OCI-LY7 (cell line): ENCODE results near the gene BABAM1. TPM values are rescaled to one million over a fixed set of nuclear protein-coding genes. Genes with fewer than 3 reads are reported as not detected.

Experiments
- BruUV-seq: library from RNA; stranded (reverse); fragments of 400-500 nt; replicated peaks from 2 replicates; lab custom pipeline; 2021; lab: Mats Ljungman, UMichigan
- CTCF ChIA-PET: fragments of 300-600 bp; sonication (Branson Sonifier 250); formaldehyde crosslinking; loops from one replicate; lab custom pipeline; 2022; ENCODE audit warnings: antibody characterized with exemption; ENCODE audit not compliant: unreplicated experiment; lab: Charles Lee
- POLR2A ChIA-PET: fragments of 300-600 bp; sonication (Branson Sonifier 250); formaldehyde crosslinking; loops from one replicate; lab custom pipeline; 2022; ENCODE audit warnings: antibody characterized with exemption; lab: Charles Lee
- DNase-seq: peaks from one replicate; pipeline ENCODE4 v3.0.0-alpha.2; 2015; ENCODE audit warnings: low spot score
- H2AFZ ChIP-seq: fragments of 200-600 bp; sonication (generic), shearing (Covaris generic); 2 replicates; pipeline ENCODE4 v1.6.1; 2014; ENCODE audit warnings: mild to moderate bottlenecking, antibody characterized with exemption, low read length, moderate library complexity
- H3K27ac ChIP-seq: fragments of 200-600 bp; sonication (generic); 2 replicates; pipeline ENCODE4 v1.5.1; 2014; ENCODE audit warnings: mixed run types, low read depth, mild to moderate bottlenecking, moderate library complexity, low read length, inconsistent platforms; ENCODE audit not compliant: poor library complexity, severe bottlenecking
- H3K36me3 ChIP-seq: fragments of 200-600 bp; sonication (generic); 2 replicates; pipeline ENCODE4 v1.6.1; 2014; ENCODE audit warnings: mild to moderate bottlenecking, antibody characterized with exemption, low read length, moderate library complexity, mixed read lengths; ENCODE audit not compliant: insufficient read depth
- H3K4me1 ChIP-seq: fragments of 200-600 bp; sonication (generic); 2 replicates; pipeline ENCODE4 v1.5.1; 2014; ENCODE audit warnings: mild to moderate bottlenecking, low read length; ENCODE audit not compliant: insufficient read depth, poor library complexity, severe bottlenecking
- H3K4me2 ChIP-seq: fragments of 200-600 bp; sonication (generic); 2 replicates; pipeline ENCODE4 v1.6.1; 2014; ENCODE audit warnings: mild to moderate bottlenecking, low read length
- H3K4me3 ChIP-seq: fragments of 200-600 bp; sonication (generic); 2 replicates; pipeline ENCODE4 v1.5.1; 2014; ENCODE audit warnings: mild to moderate bottlenecking, low read depth, low read length; ENCODE audit not compliant: poor library complexity, severe bottlenecking
- H3K79me2 ChIP-seq: fragments of 200-600 bp; sonication (generic); 2 replicates; pipeline ENCODE4 v1.6.1; 2016; ENCODE audit warnings: low read depth, mild to moderate bottlenecking, low read length, moderate library complexity, mixed read lengths; ENCODE audit not compliant: insufficient read depth
- H3K9me2 ChIP-seq: fragments of 200-600 bp; sonication (generic); 2 replicates; pipeline ENCODE4 v1.6.1; 2016; ENCODE audit warnings: mild to moderate bottlenecking, low read length, mixed read lengths; ENCODE audit not compliant: insufficient read depth
- H3K9me3 ChIP-seq: fragments of 200-600 bp; sonication (generic); 2 replicates; pipeline ENCODE4 v1.6.1; 2014; ENCODE audit warnings: mild to moderate bottlenecking, mixed run types, low read length, mixed read lengths
- H4K20me1 ChIP-seq: fragments of 200-600 bp; sonication (generic); 2 replicates; pipeline ENCODE4 v1.6.1; 2014; ENCODE audit warnings: mild to moderate bottlenecking, antibody characterized with exemption, low read length, moderate library complexity, mixed read lengths; ENCODE audit not compliant: insufficient read depth
- EZH2phosphoT487 ChIP-seq: fragments of 200-600 bp; sonication (generic); IDR thresholded peaks from 2 replicates; pipeline ENCODE4 v1.6.1; 2018; ENCODE audit warnings: low read depth, borderline replicate concordance, mild to moderate bottlenecking, mixed run types, antibody characterized with exemption, low read length, moderate library complexity, mixed read lengths
- intact Hi-C: fragments of 100-400 bp; cut with micrococcal nuclease; formaldehyde crosslinking; loops from one replicate; pipeline ENCODE4 v1.10.0; 2022; ENCODE audit not compliant: unreplicated experiment
- total RNA-seq, 2 experiments: library from RNA; depleted of rRNA in 1 of 2; stranded (reverse); fragments of >200 nt in 1 of 2; shearing (Covaris generic) in 1 of 2; gene quantifications; 2 replicates each; pipeline ENCODE4 v1.2.3, GENCODE V29; 2014 to 2022
- TF ChIP-seq, protein P1 (sequence below): fragments of 200-600 bp; sonication (generic); conservative IDR thresholded peaks from 2 replicates; pipeline ENCODE4 v1.5.1; 2014; ENCODE audit warnings: mild to moderate bottlenecking, antibody characterized with exemption, low read length, moderate library complexity, mixed read lengths

The BABAM1 gene
- total RNA-seq, 2 experiments from 2014 or later = 79.0 to 118 TPM

- intact Hi-C loops = no loop called here
- Histone ChIP-seq H3K9me3 (no peaks in the 10 kb centered on the region), H3K4me1 (peaks cover 35% of the 10 kb centered on the region), H3K36me3 (peaks cover 16% of the 10 kb centered on the region), H3K4me2 (peak overlapping the region; percentile 95), H3K27ac (peak overlapping the region; percentile 36), H2AFZ (no peak overlapping the region; the same call in 1 of the 2 replicates), H4K20me1 (no peaks in the 10 kb centered on the region), H3K4me3 (peak overlapping the region; percentile 74), H3K9me2 (no peaks in the 10 kb centered on the region), H3K79me2 (peaks cover 8% of the 10 kb centered on the region)
- DNase-seq = peak; percentile 51
- no TSS peak for BruUV-seq
- CTCF ChIA-PET = interaction anchor here (1.4 kb wide), 1 partner anchor 9 kb away, joined by 3 read pairs; no protein-coding TSS in a partner anchor
- TF ChIP-seq EZH2phosphoT487 = no peak
- POLR2A ChIA-PET = no interaction called here
These were observed 35.3 kb downstream of the BABAM1 start for GRCh38 chr19:17302391-17303166.

- Histone ChIP-seq H4K20me1 (no peaks in the 10 kb centered on the region), H3K9me2 (no peaks in the 10 kb centered on the region), H3K4me3 (peak within 1 kb of the TSS; percentile 74), H3K9me3 (no peaks in the 10 kb centered on the region), H3K27ac (peak within 1 kb of the TSS; percentile 90), H3K4me1 (peaks cover 40% of the 10 kb centered on the region), H3K79me2 (peaks cover 8% of the 10 kb centered on the region), H2AFZ (peak within 1 kb of the TSS; percentile 29; the same call in 1 of the 2 replicates), H3K4me2 (peak within 1 kb of the TSS; percentile 95), H3K36me3 (peaks cover 12% of the 10 kb centered on the region)
- ChIA-PET CTCF (interaction anchor here (1.4 kb wide), 1 partner anchor 9 kb away, joined by 3 read pairs; no protein-coding TSS in a partner anchor), POLR2A (no interaction called here)
- DNase-seq = peak; percentile 98
- intact Hi-C loops = no loop called here
- no peak for TF ChIP-seq EZH2phosphoT487
- TF ChIP-seq, protein P1, sequence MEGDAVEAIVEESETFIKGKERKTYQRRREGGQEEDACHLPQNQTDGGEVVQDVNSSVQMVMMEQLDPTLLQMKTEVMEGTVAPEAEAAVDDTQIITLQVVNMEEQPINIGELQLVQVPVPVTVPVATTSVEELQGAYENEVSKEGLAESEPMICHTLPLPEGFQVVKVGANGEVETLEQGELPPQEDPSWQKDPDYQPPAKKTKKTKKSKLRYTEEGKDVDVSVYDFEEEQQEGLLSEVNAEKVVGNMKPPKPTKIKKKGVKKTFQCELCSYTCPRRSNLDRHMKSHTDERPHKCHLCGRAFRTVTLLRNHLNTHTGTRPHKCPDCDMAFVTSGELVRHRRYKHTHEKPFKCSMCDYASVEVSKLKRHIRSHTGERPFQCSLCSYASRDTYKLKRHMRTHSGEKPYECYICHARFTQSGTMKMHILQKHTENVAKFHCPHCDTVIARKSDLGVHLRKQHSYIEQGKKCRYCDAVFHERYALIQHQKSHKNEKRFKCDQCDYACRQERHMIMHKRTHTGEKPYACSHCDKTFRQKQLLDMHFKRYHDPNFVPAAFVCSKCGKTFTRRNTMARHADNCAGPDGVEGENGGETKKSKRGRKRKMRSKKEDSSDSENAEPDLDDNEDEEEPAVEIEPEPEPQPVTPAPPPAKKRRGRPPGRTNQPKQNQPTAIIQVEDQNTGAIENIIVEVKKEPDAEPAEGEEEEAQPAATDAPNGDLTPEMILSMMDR = peak; percentile 39
- BruUV-seq = no TSS peak
These were observed 36.1 kb downstream of the BABAM1 start, which contains the start of gene ABHD8 for GRCh38 chr19:17303167-17303939. Gene ABHD8, minus strand, starts transcription at chr19:17303425. Its CDS starts 1,809 bp downstream, at chr19:17301616.

DNA sequence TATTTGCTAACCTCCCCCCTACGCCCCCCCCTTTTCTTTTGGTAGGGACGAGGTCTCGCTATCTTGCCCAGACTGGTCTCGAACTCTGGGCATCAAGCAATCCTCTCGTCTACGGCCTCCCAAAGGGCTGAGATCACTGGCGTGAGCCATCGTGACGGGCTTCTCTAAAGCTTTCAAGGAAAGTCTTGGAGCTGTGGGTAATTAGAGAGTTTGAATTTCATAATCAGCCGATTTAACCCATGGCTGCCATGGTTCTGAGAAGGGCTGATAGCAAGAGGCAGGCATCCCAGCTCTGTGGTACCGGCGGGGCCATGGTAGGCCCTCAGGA lies 36.7 kb downstream of the BABAM1 start:
- Histone ChIP-seq H3K4me3 (peak overlapping the region; percentile 74), H3K9me2 (no peaks in the 10 kb centered on the region), H3K79me2 (peaks cover 8% of the 10 kb centered on the region), H3K4me2 (peak overlapping the region; percentile 95), H3K36me3 (peaks cover 7% of the 10 kb centered on the region), H3K27ac (peak overlapping the region; percentile 90), H2AFZ (peak overlapping the region; percentile 29; the same call in 1 of the 2 replicates), H4K20me1 (no peaks in the 10 kb centered on the region), H3K4me1 (peaks cover 40% of the 10 kb centered on the region), H3K9me3 (no peaks in the 10 kb centered on the region)
- CTCF ChIA-PET = interaction anchor here (1.4 kb wide), 1 partner anchor 10 kb away, joined by 3 read pairs; no protein-coding TSS in a partner anchor
- no peak for DNase-seq
- POLR2A ChIA-PET = no interaction called here
- TF ChIP-seq EZH2phosphoT487 = no peak
- TF ChIP-seq, protein P1 = no peak
- no TSS peak for BruUV-seq
- intact Hi-C loops = no loop called here
